ENCODE data around the gene OSBPL5.

DNA sequence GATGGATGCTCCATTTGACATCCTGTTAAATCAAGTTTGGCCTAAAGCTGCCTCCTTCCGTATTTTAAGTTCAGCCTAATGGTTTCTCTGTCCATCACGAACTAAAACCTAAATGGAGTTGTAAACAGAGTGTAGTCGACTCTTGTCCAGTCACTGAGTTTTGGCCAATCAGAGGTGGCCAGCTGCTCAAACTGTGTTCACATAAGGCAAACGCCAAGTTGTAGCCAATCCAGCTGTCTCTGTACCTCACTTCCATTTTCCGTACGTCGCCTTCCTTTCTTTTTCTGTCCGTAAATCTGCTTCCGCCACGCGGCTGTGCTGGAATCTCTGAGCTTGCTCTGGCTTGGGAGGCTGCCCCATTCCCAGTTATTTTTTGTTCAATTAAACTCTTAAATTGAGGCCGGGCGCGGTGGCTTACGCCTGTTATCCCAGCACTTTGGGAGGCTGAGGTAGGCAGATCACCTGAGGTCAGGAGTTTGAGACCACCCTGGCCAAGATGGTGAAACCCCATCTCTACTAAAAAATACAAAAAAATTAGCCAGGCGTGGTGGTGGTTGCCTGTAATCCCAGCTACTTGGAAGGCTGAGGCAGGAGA is 87.2 kb downstream of the OSBPL5 start:
- TF ChIP-seq, protein P1, sequence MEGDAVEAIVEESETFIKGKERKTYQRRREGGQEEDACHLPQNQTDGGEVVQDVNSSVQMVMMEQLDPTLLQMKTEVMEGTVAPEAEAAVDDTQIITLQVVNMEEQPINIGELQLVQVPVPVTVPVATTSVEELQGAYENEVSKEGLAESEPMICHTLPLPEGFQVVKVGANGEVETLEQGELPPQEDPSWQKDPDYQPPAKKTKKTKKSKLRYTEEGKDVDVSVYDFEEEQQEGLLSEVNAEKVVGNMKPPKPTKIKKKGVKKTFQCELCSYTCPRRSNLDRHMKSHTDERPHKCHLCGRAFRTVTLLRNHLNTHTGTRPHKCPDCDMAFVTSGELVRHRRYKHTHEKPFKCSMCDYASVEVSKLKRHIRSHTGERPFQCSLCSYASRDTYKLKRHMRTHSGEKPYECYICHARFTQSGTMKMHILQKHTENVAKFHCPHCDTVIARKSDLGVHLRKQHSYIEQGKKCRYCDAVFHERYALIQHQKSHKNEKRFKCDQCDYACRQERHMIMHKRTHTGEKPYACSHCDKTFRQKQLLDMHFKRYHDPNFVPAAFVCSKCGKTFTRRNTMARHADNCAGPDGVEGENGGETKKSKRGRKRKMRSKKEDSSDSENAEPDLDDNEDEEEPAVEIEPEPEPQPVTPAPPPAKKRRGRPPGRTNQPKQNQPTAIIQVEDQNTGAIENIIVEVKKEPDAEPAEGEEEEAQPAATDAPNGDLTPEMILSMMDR (IDR thresholded peaks at IDR 0.05; ENCODE audit: low read depth, low read length): no peak
- TF ChIP-seq POLR2A (IDR thresholded peaks at IDR 0.05; ENCODE audit: extremely low read depth, insufficient read length) (no peak), MYC (IDR thresholded peaks at IDR 0.05; ENCODE audit: low read depth, low read length) (no peak)
- TF ChIP-seq, protein P2, sequence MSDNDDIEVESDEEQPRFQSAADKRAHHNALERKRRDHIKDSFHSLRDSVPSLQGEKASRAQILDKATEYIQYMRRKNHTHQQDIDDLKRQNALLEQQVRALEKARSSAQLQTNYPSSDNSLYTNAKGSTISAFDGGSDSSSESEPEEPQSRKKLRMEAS (IDR thresholded peaks at IDR 0.05; ENCODE audit: low read depth, low read length): no peak

All from NB4 (cell line).